22Rv1 (cell line): ENCODE results near the gene TMEM170B.

Experiments used
- H3K27ac ChIP-seq: fragments of 450-650 bp; 2 replicates; pipeline ENCODE4 v1.5.1; 2017
- ZFX ChIP-seq: fragments of 450-650 bp; IDR thresholded peaks from 2 replicates; pipeline ENCODE4 v1.6.1; 2017; ENCODE audit warnings: antibody characterized with exemption, borderline replicate concordance
- TF ChIP-seq, protein P1 (sequence below): fragments of 450-650 bp; IDR thresholded peaks from 2 replicates; pipeline ENCODE4 v1.5.1; 2017; ENCODE audit warnings: mild to moderate bottlenecking

Gene TMEM170B

GRCh38 chr6:11593096-11593495 is 55.5 kb downstream of the TMEM170B start:
- no peak overlapping the region for H3K27ac ChIP-seq
- no peak for TF ChIP-seq ZFX
- TF ChIP-seq, protein P1, sequence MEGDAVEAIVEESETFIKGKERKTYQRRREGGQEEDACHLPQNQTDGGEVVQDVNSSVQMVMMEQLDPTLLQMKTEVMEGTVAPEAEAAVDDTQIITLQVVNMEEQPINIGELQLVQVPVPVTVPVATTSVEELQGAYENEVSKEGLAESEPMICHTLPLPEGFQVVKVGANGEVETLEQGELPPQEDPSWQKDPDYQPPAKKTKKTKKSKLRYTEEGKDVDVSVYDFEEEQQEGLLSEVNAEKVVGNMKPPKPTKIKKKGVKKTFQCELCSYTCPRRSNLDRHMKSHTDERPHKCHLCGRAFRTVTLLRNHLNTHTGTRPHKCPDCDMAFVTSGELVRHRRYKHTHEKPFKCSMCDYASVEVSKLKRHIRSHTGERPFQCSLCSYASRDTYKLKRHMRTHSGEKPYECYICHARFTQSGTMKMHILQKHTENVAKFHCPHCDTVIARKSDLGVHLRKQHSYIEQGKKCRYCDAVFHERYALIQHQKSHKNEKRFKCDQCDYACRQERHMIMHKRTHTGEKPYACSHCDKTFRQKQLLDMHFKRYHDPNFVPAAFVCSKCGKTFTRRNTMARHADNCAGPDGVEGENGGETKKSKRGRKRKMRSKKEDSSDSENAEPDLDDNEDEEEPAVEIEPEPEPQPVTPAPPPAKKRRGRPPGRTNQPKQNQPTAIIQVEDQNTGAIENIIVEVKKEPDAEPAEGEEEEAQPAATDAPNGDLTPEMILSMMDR: no peak

GRCh38 chr6:11595903-11596302 is 58.4 kb downstream of the TMEM170B start:
- H3K27ac ChIP-seq: no peak overlapping the region
- TF ChIP-seq, protein P1: no peak
- no peak for TF ChIP-seq ZFX

GRCh38 chr6:11596640-11597237 is 59.2 kb downstream of the TMEM170B start:
- TF ChIP-seq, protein P1: no peak
- TF ChIP-seq ZFX: no peak
- H3K27ac ChIP-seq: no peak overlapping the region

DNA sequence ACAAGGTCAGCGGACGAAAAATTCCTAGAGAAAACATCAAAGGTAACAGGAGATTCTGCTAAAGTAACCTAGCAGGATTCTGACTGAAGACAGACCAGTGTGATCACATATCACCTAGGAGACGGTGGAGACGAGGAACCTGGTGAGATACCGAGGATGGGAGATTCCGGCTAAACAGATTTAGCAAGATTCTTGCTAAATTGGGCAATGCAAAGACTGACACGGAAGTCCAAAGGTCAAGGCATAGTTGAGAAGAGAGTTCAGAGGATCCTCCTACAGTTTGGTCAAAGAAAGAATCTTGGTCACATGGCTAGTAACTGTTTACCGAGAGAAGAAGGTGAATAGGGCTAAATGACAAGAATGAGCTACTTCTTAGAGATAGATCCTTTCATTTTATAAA is 61.1 kb downstream of the TMEM170B start:
- no peak for TF ChIP-seq ZFX
- TF ChIP-seq, protein P1: no peak
- no peak overlapping the region for H3K27ac ChIP-seq

DNA sequence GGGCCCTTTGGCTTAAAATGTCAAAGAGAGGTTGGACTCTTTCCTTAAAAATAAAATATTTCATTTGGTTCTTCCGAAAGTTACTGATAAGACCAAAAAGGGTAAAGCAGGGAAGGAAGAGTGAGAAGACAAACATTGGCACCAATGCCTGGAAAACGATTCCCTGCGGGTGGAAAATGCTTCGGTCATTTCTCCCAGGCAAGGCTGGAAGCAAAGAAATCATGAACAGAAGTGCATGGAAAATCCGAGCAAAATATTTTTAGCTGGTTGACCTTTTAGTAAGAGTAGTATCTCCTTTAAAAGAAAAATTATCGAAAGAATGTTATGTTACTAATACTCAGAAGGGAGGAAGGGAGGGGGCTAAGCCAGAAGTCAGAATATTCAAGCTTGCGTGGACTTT is 62.7 kb downstream of the TMEM170B start:
- TF ChIP-seq ZFX: no peak
- TF ChIP-seq, protein P1: no peak
- no peak overlapping the region for H3K27ac ChIP-seq

DNA sequence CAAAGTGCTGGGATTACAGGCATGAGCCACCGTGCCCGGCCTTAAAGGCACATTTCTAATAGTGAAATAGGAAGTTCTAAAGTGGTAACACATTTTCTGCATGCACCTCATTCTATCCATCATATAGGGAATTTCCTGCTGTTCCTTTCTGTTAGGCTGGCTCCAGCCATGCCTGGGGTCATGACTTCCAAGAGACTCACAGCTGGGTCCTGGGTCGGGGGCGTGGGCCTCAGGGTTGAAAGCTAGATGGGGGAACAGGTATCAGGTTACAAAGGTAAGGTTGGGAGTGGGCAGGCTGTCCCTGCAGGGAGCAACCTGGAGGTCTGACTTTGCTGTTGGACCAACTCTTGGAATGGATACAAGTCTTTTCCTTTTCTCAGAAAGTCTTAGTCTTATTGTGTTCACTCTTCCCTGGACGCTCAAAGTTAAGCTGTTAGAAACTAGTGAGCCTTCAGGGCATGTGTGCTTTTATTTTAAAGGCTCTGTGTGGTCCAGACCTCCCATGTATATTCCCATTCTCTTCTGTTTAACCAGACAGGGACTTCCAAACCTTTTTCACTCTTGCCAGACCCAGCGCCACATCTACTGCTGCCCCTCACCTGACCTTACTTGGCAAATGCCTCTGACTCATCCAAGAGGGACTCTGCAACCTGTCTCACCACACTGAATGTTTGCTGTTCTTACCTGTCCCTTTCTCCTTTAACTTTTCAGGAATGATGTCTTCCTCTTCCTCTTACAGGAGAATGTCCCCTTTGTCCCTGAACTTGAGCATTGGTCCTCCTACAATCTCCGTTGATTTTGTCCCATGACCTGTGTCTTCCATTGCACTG is 64.4 kb downstream of the TMEM170B start:
- TF ChIP-seq, protein P1: no peak
- no peak for TF ChIP-seq ZFX
- H3K27ac ChIP-seq: no peak overlapping the region

GRCh38 chr6:11604215-11604614 is 66.7 kb downstream of the TMEM170B start:
- H3K27ac ChIP-seq: no peak overlapping the region
- TF ChIP-seq, protein P1: no peak
